ENCODE measurements around the gene CTSF.

CTSF gene

GRCh38 chr11:66581261-66581660 is 12.9 kb upstream of the CTSF start:
- no peak overlapping the region for H3K4me3 Mint-ChIP-seq

GRCh38 chr11:66580803-66581202 is 12.4 kb upstream of the CTSF start:
- H3K27me3 Mint-ChIP-seq (ENCODE audit: low read depth, poor library complexity) = peaks cover 23% of the 10 kb centered on the region
- peaks cover 25% of the 10 kb centered on the region for H3K9me3 Mint-ChIP-seq
- TF ChIP-seq CTCF (IDR thresholded peaks at IDR 0.05) = no peak
- no peak for DNase-seq
- H3K4me3 Mint-ChIP-seq = no peak overlapping the region
- H3K27ac Mint-ChIP-seq = peak overlapping the region; percentile 4
- H3K36me3 Mint-ChIP-seq (ENCODE audit: low read depth) = no peaks in the 10 kb centered on the region
- H3K4me1 Mint-ChIP-seq = peaks cover 33% of the 10 kb centered on the region

More at GRCh38 chr11:66581261-66581660, 12.9 kb upstream of the CTSF start:
- TF ChIP-seq CTCF (IDR thresholded peaks at IDR 0.05) = no peak
- H3K27me3 Mint-ChIP-seq (ENCODE audit: low read depth, poor library complexity) = peaks cover 23% of the 10 kb centered on the region
- DNase-seq = no peak
- peaks cover 30% of the 10 kb centered on the region for H3K4me1 Mint-ChIP-seq
- peaks cover 29% of the 10 kb centered on the region for H3K9me3 Mint-ChIP-seq
- no peaks in the 10 kb centered on the region for H3K36me3 Mint-ChIP-seq (ENCODE audit: low read depth)
- peak overlapping the region; percentile 4 for H3K27ac Mint-ChIP-seq

- Mint-ChIP-seq H3K4me1 (peaks cover 44% of the 10 kb centered on the region), H3K27ac (no peak overlapping the region), H3K4me3 (no peak overlapping the region), H3K27me3 (ENCODE audit: low read depth, poor library complexity) (peaks cover 29% of the 10 kb centered on the region), H3K9me3 (peaks cover 28% of the 10 kb centered on the region), H3K36me3 (ENCODE audit: low read depth) (peaks cover 5% of the 10 kb centered on the region)
- peak; percentile 70 for TF ChIP-seq CTCF (IDR thresholded peaks at IDR 0.05)
- peak; percentile 88 for DNase-seq
Measured at GRCh38 chr11:66579017-66579606, 10.7 kb upstream of the CTSF start.

- no peak for DNase-seq
- no peak overlapping the region for H3K27ac Mint-ChIP-seq
- H3K27me3 Mint-ChIP-seq (ENCODE audit: low read depth, poor library complexity) = peaks cover 18% of the 10 kb centered on the region
- peaks cover 25% of the 10 kb centered on the region for H3K9me3 Mint-ChIP-seq
- H3K4me1 Mint-ChIP-seq = peaks cover 25% of the 10 kb centered on the region
- peaks cover 10% of the 10 kb centered on the region for H3K36me3 Mint-ChIP-seq (ENCODE audit: low read depth)
- H3K4me3 Mint-ChIP-seq = no peak overlapping the region
- TF ChIP-seq CTCF (IDR thresholded peaks at IDR 0.05) = no peak
Measured at GRCh38 chr11:66570850-66571180, 2.4 kb upstream of the CTSF start.

- no peak overlapping the region for H3K4me3 Mint-ChIP-seq
- peaks cover 20% of the 10 kb centered on the region for H3K4me1 Mint-ChIP-seq
- peaks cover 10% of the 10 kb centered on the region for H3K36me3 Mint-ChIP-seq (ENCODE audit: low read depth)
- TF ChIP-seq CTCF (IDR thresholded peaks at IDR 0.05) = no peak
- peak overlapping the region; percentile 36 for H3K27ac Mint-ChIP-seq
- H3K27me3 Mint-ChIP-seq (ENCODE audit: low read depth, poor library complexity) = peaks cover 16% of the 10 kb centered on the region
- DNase-seq = no peak
- peaks cover 20% of the 10 kb centered on the region for H3K9me3 Mint-ChIP-seq
Measured at GRCh38 chr11:66570079-66570849, 1.9 kb upstream of the CTSF start.

GRCh38 chr11:66569076-66569475 is 670 bp upstream of the CTSF start:
- H3K4me1 Mint-ChIP-seq = peaks cover 22% of the 10 kb centered on the region
- DNase-seq = no peak

More at GRCh38 chr11:66569076-66569475, 670 bp upstream of the CTSF start:
- peaks cover 5% of the 10 kb centered on the region for H3K36me3 Mint-ChIP-seq (ENCODE audit: low read depth)
- TF ChIP-seq CTCF (IDR thresholded peaks at IDR 0.05) = no peak
- H3K4me3 Mint-ChIP-seq = no peak overlapping the region
- peaks cover 13% of the 10 kb centered on the region for H3K27me3 Mint-ChIP-seq (ENCODE audit: low read depth, poor library complexity)
- no peak overlapping the region for H3K27ac Mint-ChIP-seq
- H3K9me3 Mint-ChIP-seq = peaks cover 8% of the 10 kb centered on the region

All from nephron progenitor cell (in vitro differentiated cells).